ENCODE data around the gene DDX1. TPM values are rescaled to one million over a fixed set of nuclear protein-coding genes. Genes with fewer than 3 reads are reported as not detected.

Gene DDX1
- total RNA-seq, 1 experiment from 2014 or later: 70.7 TPM

GRCh38 chr2:15618449-15618855 is 26.8 kb downstream of the DDX1 start:
- Histone ChIP-seq H3K9me2 (ENCODE audit: insufficient read depth) (no peaks in the 10 kb centered on the region), H3K4me2 (no peak overlapping the region), H3K36me3 (ENCODE audit: low read depth) (peaks cover 43% of the 10 kb centered on the region), H3K27me3 (ENCODE audit: insufficient read depth, low read depth) (no peaks in the 10 kb centered on the region), H3K4me3 (no peak overlapping the region), H3K4me1 (replicated peaks; ENCODE audit: insufficient read depth) (no peaks in the 10 kb centered on the region), H3K9me3 (ENCODE audit: insufficient read depth, low read depth) (no peaks in the 10 kb centered on the region), H3K79me2 (ENCODE audit: low read depth) (no peaks in the 10 kb centered on the region), H3F3A (ENCODE audit: insufficient read depth, low read depth) (peaks cover under 1% of the 10 kb centered on the region; the same call in 1 of the 2 replicates), H3K27ac (no peak overlapping the region), H4K20me1 (ENCODE audit: insufficient read depth) (peaks cover 6% of the 10 kb centered on the region; the same call in 1 of the 2 replicates), H2AFZ (no peak overlapping the region)
- no TSS peak for BruUV-seq (replicated peaks)
- ChIA-PET POLR2A (ENCODE audit: unreplicated experiment) (no interaction called here), CTCF (no interaction called here)
- DNase-seq: no peak
- TF ChIP-seq CTCF (conservative IDR thresholded peaks at IDR 0.05): no peak
- no peak for TF ChIP-seq EZH2 (IDR thresholded peaks at IDR 0.05; ENCODE audit: low read depth)
- intact Hi-C loops (cut with micrococcal nuclease; ENCODE audit: unreplicated experiment): no loop called here

- Histone ChIP-seq H3K79me2 (ENCODE audit: low read depth) (no peaks in the 10 kb centered on the region), H4K20me1 (ENCODE audit: insufficient read depth) (peaks cover 6% of the 10 kb centered on the region; the same call in 1 of the 2 replicates), H3K9me2 (ENCODE audit: insufficient read depth) (no peaks in the 10 kb centered on the region), H3K36me3 (ENCODE audit: low read depth) (peaks cover 48% of the 10 kb centered on the region), H3K27me3 (ENCODE audit: insufficient read depth, low read depth) (no peaks in the 10 kb centered on the region), H2AFZ (no peak overlapping the region), H3K27ac (no peak overlapping the region), H3K4me2 (no peak overlapping the region), H3K9me3 (ENCODE audit: insufficient read depth, low read depth) (no peaks in the 10 kb centered on the region), H3K4me1 (replicated peaks; ENCODE audit: insufficient read depth) (no peaks in the 10 kb centered on the region), H3F3A (ENCODE audit: insufficient read depth, low read depth) (no peaks in the 10 kb centered on the region; the same call in 1 of the 2 replicates), H3K4me3 (no peak overlapping the region)
- ChIA-PET POLR2A (ENCODE audit: unreplicated experiment) (no interaction called here), CTCF (no interaction called here)
- TF ChIP-seq EZH2 (IDR thresholded peaks at IDR 0.05; ENCODE audit: low read depth): no peak
- no peak for TF ChIP-seq CTCF (conservative IDR thresholded peaks at IDR 0.05)
- intact Hi-C loops (cut with micrococcal nuclease; ENCODE audit: unreplicated experiment): no loop called here
- no TSS peak for BruUV-seq (replicated peaks)
- no peak for DNase-seq
These were observed 27.4 kb downstream of the DDX1 start for GRCh38 chr2:15619076-15619475.

- H4K20me1 ChIP-seq (ENCODE audit: insufficient read depth): peaks cover 6% of the 10 kb centered on the region; the same call in 1 of the 2 replicates
- no peak for DNase-seq
- H3K4me3 ChIP-seq: no peak overlapping the region
- no peak overlapping the region for H2AFZ ChIP-seq
- H3F3A ChIP-seq (ENCODE audit: insufficient read depth, low read depth): no peaks in the 10 kb centered on the region; the same call in 1 of the 2 replicates
- no peaks in the 10 kb centered on the region for H3K27me3 ChIP-seq (ENCODE audit: insufficient read depth, low read depth)
- CTCF ChIA-PET: no interaction called here
- H3K4me2 ChIP-seq: no peak overlapping the region
- no peaks in the 10 kb centered on the region for H3K9me2 ChIP-seq (ENCODE audit: insufficient read depth)
- no TSS peak for BruUV-seq (replicated peaks)
- H3K79me2 ChIP-seq (ENCODE audit: low read depth): no peaks in the 10 kb centered on the region
- H3K27ac ChIP-seq: no peak overlapping the region
- no peaks in the 10 kb centered on the region for H3K4me1 ChIP-seq (replicated peaks; ENCODE audit: insufficient read depth)
- intact Hi-C loops (cut with micrococcal nuclease; ENCODE audit: unreplicated experiment): no loop called here
- POLR2A ChIA-PET (ENCODE audit: unreplicated experiment): no interaction called here
- TF ChIP-seq CTCF (conservative IDR thresholded peaks at IDR 0.05) (no peak), EZH2 (IDR thresholded peaks at IDR 0.05; ENCODE audit: low read depth) (no peak)
- peaks cover 52% of the 10 kb centered on the region for H3K36me3 ChIP-seq (ENCODE audit: low read depth)
- H3K9me3 ChIP-seq (ENCODE audit: insufficient read depth, low read depth): no peaks in the 10 kb centered on the region
These were observed 27.8 kb downstream of the DDX1 start for GRCh38 chr2:15619510-15619909.
